Glomerular visceral epithelial cell (primary cell): ENCODE results near the gene TSNAX.
A peak's percentile ranks its signal among the peaks of the same experiment; 100 is the strongest.

Experiments
- DNase-seq: peaks from one replicate; pipeline ENCODE4 v3.0.0-alpha.2; 2016; ENCODE audit errors: extremely low spot score

Gene TSNAX

GRCh38 chr1:231518485-231519034 lies 9.9 kb upstream of the TSNAX start:
- DNase-seq = no peak

- no peak for DNase-seq
These were observed 9.3 kb upstream of the TSNAX start for GRCh38 chr1:231519166-231519565.

- DNase-seq = no peak
These were observed 6.4 kb upstream of the TSNAX start for GRCh38 chr1:231522038-231522437.

DNA sequence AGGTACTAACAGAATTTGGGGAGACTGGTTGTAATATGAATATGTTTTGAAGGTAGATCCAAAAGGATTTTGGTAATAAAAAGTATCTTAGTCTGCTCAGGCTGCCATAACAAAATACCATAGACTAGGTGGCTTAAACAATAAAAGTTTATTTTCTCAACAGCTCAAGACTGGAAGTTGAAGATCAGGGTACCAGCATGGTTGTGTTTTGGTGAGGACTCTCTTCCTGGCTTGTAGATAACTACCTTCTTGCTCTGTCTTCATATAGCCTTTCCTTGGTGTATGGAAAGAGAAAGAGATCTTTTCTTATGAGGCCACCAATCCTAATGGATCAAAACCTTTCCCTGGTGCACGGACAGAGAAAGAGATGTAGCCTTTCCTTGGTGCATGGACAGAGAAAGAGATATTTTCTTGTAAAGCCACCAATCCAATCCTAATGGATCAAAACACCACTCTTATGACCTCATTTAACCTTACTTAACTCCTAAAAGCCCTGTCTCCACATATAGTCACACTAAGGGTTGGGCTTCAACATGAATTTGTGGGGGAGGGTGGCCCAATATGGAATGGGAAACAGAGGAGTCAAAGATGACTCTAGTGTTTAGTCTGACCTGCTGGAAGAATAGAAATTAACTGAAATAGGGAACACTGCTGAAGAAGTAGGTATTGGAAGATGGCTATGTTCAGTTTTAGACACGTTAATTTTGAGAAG lies 5.4 kb upstream of the TSNAX start:
- no peak for DNase-seq

DNA sequence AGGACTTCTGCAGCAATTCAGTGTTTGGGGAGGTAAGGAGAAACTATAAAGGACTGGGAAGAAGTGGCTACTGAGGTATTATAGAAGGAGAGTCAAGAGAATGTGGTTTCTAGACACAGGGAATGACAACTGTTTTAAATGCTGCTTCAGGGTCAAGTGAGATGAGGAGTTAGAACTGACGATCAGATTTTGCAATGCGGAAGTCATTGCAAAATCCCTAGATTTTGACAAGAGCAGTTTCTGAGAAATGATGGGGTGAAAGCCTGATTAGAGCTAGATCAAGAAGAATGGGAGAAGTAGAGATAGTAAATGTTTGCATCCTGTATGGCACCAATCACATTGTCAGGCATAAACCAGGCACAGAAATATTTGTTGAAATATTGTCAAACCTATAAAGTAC lies 4.7 kb upstream of the TSNAX start:
- no peak for DNase-seq

DNA sequence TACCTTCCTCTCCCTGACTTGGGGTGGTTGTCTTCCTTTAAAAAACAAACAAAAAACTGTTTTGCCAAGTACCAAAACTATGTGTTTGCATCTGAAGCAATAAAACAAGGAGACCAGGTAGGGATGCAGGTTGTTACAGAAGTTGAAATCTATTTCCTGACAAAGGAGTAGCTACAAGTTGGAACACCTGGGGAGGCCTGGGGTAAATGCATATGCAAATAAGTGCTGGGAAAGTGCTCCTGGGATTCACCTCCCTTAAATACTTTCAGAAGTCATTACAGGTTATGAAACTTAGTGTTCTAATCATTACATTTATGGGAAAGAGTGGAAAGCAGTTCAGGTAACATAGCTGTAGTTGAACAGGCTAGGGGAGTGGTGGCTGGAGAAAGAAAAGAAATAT lies 1.9 kb upstream of the TSNAX start:
- no peak for DNase-seq

DNA sequence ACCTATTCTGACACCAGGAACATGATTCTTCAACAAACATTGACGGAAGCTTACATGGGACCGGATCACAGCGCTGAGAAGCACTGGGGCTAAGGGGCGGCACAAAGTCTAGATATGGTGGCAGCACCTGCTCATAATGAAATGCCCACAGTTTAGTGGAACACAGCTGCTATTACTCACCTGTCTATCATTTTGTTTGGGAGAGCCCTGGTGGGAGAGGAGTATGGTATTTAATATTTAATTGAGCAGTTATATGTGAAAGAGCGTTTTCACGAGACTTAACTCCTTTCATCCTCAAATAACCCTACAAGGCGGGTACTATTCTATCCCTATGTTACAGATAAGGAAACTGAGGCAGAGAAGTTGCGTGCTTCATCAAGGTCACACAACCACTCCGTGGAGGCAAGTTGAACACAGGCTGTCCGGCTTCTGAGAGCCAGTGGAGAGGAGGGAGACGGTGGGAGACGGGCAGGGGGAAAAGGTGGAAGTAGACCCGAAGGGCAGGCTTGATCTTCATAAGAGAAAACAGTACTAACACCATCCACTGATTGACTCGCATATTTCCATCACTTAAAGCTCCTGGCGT lies 790 bp upstream of the TSNAX start:
- DNase-seq = no peak

- DNase-seq = no peak
These were observed 4.8 kb downstream of the TSNAX start for GRCh38 chr1:231533240-231533639.

- DNase-seq = no peak
These were observed 6.3 kb downstream of the TSNAX start for GRCh38 chr1:231534703-231535159.

DNA sequence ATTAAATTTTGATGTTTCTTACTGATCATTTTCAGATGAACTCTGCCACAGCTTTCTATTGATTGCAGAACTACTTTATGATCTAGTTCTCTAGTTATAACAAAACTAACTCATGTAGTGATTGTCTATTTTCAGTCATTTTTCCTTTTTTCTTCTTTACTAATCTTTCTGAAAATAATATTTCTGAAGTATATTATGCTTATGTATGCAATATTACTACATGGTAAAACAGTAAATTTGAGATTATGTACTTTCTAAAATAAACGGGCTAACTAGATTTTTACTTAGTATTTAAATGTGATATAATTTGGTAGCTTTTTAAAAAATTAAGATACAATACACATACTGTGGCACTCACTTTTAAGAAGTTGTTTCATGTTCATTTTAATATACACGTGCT lies 7.6 kb downstream of the TSNAX start:
- DNase-seq = no peak

DNA sequence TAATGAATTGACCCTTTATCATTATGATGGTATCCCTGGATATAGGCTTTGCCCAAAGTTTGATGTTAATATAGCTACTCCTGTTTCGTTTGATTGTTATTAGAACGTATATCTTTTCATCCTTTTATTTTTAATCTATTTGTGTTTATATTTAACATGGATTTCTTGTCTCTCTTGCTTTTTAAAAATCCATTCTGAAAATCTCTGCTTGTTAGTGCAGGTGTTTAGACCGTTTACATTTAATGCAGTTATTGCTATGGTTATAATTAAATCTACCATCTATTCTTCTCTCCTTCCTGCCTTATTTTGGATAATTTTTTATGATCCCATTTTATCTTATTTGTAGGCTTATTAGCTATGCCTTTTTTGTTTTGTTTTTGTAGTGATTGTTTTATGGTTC lies 12.4 kb downstream of the TSNAX start:
- DNase-seq = no peak

DNA sequence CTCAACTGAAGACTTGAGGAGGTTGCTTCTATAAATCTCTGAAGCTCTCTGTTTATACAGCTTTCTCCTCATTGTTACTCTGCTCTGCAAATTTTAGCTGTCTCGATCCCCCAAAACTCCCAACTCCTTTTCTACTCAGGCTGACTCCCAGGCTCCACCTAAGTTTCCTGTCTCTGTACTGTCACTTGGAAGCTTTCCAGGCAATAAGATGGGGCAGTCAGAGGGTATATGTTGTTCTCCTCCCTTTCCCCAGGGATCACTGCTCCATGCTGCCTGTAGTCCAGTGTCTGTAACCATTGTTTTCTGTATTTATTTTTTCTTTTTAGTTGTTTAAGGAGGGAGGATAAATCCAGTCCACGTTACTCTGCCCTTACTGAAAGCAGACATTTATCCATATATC lies 13.4 kb downstream of the TSNAX start:
- DNase-seq = no peak

DNA sequence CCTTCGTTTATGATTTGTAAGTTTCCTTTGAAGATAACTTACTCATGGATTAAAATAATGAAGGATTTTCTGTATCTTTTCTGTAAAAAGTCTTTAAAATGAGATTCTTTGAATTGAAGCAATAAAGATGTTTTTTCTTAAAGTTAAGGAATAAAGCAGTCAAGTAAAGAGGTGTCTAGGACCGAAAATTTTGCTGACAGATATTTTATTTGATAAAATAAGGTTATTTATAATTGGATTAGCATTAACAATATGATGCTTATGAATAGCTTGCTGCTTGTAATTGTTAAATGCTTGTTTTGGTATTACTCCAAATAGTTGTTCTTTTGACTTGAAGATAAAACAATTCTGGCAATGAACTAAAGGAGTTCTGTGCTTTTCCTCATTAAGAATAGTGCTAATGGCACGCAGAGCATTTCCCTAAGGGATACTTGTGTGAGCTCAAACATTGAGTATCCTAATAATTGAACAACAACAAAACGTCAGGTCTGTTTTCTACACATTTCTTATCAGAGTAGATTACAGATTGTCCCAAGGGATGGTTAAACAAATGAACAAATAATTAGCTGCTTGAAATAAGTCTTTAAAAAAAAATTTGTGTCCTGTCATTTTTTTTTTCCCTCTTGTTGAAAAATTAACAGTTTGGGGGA lies 16.6 kb downstream of the TSNAX start:
- no peak for DNase-seq

- no peak for DNase-seq
These were observed 18.2 kb downstream of the TSNAX start for GRCh38 chr1:231546693-231547092.

DNA sequence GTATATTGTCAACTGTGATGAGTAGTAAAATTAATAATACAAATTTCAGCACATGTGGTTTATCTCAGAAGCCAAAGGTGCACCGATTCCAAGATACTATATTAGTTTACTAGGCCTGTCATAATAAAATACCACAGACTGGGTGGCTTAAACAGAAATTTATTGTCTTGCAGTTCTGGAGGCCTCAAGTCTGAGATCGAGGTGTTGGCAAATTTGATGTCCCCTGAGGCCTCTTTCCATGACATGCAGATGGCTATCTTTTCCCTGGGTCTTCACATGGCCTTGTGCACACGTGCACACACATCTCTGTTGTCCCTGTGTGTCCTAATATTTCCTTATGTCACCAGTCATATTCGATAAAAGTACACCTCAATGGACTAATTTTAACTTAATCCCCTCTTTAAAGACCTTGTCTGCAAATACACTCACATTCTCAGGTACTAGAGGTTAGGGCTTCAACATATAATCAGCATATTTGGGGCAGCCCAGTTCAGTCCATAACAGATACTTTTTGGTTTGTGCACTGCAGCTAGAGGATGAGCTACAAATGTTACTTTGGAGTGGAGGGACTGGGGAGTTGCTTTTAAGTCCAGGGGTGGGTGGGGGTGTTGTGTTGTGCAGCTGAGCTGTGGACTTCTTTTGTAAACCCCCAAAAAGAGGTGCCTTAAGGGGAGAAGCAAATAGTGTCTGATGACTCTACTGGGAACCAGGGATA lies 21.4 kb downstream of the TSNAX start:
- DNase-seq = no peak

DNA sequence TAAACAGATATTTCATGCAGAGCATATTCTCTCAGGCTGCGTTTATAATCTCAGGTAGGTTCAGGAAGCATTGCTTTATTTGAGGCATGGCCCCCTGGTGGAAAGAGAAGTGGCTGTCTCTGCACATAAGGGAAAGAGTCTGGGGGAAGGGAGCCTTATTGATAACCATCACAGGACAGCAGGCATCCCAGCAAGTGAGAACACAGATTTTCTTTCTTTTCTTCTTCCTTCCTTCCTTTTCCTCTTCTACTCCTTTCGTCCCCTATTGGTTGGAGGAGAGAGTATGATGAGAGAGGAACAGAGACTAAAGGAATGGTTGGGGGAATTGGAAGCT lies 21.9 kb downstream of the TSNAX start:
- DNase-seq = peak; percentile 16

GRCh38 chr1:231553320-231553719 lies 24.9 kb downstream of the TSNAX start:
- no peak for DNase-seq

- no peak for DNase-seq
These were observed 26.5 kb downstream of the TSNAX start for GRCh38 chr1:231554969-231555368.

GRCh38 chr1:231557411-231557810 lies 28.9 kb downstream of the TSNAX start:
- no peak for DNase-seq

- DNase-seq = no peak
These were observed 29.6 kb downstream of the TSNAX start for GRCh38 chr1:231557898-231558707.

- DNase-seq = peak; percentile 15
These were observed 30.3 kb downstream of the TSNAX start for GRCh38 chr1:231558708-231559185.
